Measurements from ENCODE around the gene UBC.
A peak's percentile ranks its signal among the peaks of the same experiment; 100 is the strongest.

DNA sequence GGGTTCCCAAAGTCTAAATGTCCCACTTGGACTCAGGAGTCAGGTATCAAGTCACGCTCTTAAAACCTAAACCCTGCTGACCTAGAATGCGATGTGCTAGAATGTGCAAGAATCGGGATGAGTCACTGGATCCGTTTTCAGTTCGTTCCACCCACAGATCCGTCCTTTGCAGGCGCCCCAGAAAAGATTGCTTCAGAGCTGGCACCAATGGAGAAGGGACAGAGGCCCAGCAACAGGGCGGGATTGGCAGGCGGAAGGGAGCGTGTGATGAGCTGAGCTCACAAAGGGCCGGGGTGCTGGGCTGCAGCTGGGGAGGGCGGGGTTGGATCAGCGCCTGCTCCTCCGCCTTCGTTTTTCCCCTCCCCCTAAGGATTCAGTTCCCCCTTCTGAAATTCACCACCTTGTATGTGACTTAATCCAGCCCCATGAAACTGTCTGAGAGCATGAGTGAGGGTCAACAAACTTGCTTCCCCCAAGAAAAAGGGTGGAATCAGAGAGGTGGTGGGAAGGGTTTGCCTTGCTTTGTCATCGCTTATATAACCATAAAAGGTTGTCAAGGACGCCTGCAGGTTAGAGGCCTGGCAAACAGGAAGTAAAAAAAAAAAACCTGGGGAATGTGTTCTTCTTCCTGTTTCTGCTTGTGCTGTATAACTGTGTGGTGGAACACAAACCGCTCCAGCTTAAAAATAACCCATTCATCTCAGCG, 2.8 kb upstream of the UBC start:
- TF ChIP-seq POLR2A (IDR thresholded peaks at IDR 0.05; ENCODE audit: low read depth, low read length) = peak; percentile 73
- TF ChIP-seq POLR2AphosphoS5 (IDR thresholded peaks at IDR 0.05; ENCODE audit: low read depth, low read length) = peak; percentile 90
